ENCODE results near the gene GRIP1. TPM values are rescaled to one million over a fixed set of nuclear protein-coding genes. Genes with fewer than 3 reads are reported as not detected.

GRIP1 gene
- total RNA-seq, 2 experiments from 2014 or later, result 5.4 TPM

GRCh38 chr12:66441905-66442559, 236.8 kb downstream of the GRIP1 start:
- Mint-ChIP-seq H3K9me3 (no peaks in the 10 kb centered on the region), H3K4me3 (no peak overlapping the region), H3K36me3 (ENCODE audit: low read depth) (no peaks in the 10 kb centered on the region), H3K27me3 (no peaks in the 10 kb centered on the region), H3K27ac (no peak overlapping the region), H3K4me1 (ENCODE audit: low read depth) (no peaks in the 10 kb centered on the region)
- Histone ChIP-seq H3K4me1 (ENCODE audit: insufficient read depth, low read length) (no peaks in the 10 kb centered on the region), H3K27ac (ENCODE audit: low read depth in 1 of 2, low read length in 2 of 2) (no peak overlapping the region), H3K36me3 (ENCODE audit: insufficient read depth, low read length) (no peaks in the 10 kb centered on the region), H3K27me3 (ENCODE audit: control insufficient read depth in 1 of 2, insufficient read depth in 2 of 2, low read length in 2 of 2) (no peaks in the 10 kb centered on the region), H3K4me3 (ENCODE audit: low read length) (no peak overlapping the region), H3K9me3 (ENCODE audit: control insufficient read depth in 1 of 2, insufficient read depth in 1 of 2, low read length in 2 of 2) (no peaks in the 10 kb centered on the region)
- ATAC-seq (ENCODE audit: poor library complexity) (no peak), DNase-seq (no peak)
- TF ChIP-seq CTCF (IDR thresholded peaks at IDR 0.05), result no peak
- POLR2A ChIA-PET, result no interaction called here
- CTCF ChIA-PET, result no interaction called here
- intact Hi-C loops (cut with DNase I, micrococcal nuclease), result no loop called here

- no peak for DNase-seq
- ChIA-PET POLR2A (no interaction called here), CTCF (no interaction called here)
- H3K4me3 ChIP-seq (ENCODE audit: low read length), result no peak overlapping the region
- no peak for TF ChIP-seq CTCF (IDR thresholded peaks at IDR 0.05)
- no peak overlapping the region for H3K27ac ChIP-seq (ENCODE audit: low read depth in 1 of 2, low read length in 2 of 2)
- ATAC-seq (ENCODE audit: poor library complexity), result no peak
- Mint-ChIP-seq H3K4me3 (no peak overlapping the region), H3K9me3 (no peaks in the 10 kb centered on the region), H3K27ac (no peak overlapping the region), H3K27me3 (no peaks in the 10 kb centered on the region), H3K4me1 (ENCODE audit: low read depth) (no peaks in the 10 kb centered on the region), H3K36me3 (ENCODE audit: low read depth) (no peaks in the 10 kb centered on the region)
- H3K4me1 ChIP-seq (ENCODE audit: insufficient read depth, low read length), result no peaks in the 10 kb centered on the region
- intact Hi-C loops (cut with DNase I, micrococcal nuclease), result no loop called here
- no peaks in the 10 kb centered on the region for H3K27me3 ChIP-seq (ENCODE audit: control insufficient read depth in 1 of 2, insufficient read depth in 2 of 2, low read length in 2 of 2)
- no peaks in the 10 kb centered on the region for H3K9me3 ChIP-seq (ENCODE audit: control insufficient read depth in 1 of 2, insufficient read depth in 1 of 2, low read length in 2 of 2)
- no peaks in the 10 kb centered on the region for H3K36me3 ChIP-seq (ENCODE audit: insufficient read depth, low read length)
Observed at GRCh38 chr12:66438601-66439000, 240.3 kb downstream of the GRIP1 start.

DNA sequence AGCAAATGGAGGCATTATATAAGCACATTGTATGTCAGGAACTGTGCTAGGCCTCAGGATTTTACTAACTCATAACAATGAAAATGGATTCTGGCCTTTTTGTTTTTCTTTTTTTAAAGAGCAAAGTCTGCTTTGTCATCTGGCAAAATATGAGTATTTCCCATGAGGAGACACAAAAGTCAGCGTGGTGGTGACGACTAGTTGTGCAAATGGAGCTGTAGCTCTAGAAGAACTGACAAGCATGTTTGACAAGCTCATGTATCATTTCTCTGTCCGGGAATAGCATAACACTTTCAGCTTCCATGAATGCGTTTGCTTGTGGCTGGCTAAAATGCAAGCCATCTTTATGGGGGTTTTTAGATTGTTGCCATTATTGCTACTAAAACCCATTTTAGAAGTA, 248.8 kb downstream of the GRIP1 start:
- intact Hi-C loops (cut with DNase I, micrococcal nuclease), result no loop called here
- Histone ChIP-seq H3K36me3 (ENCODE audit: insufficient read depth, low read length) (no peaks in the 10 kb centered on the region), H3K9me3 (ENCODE audit: control insufficient read depth in 1 of 2, insufficient read depth in 1 of 2, low read length in 2 of 2) (peaks cover 0 to under 1% of the 10 kb centered on the region in 2 experiments), H3K4me3 (ENCODE audit: low read length) (no peak overlapping the region), H3K27ac (ENCODE audit: low read depth in 1 of 2, low read length in 2 of 2) (no peak overlapping the region), H3K4me1 (ENCODE audit: insufficient read depth, low read length) (no peaks in the 10 kb centered on the region), H3K27me3 (ENCODE audit: control insufficient read depth in 1 of 2, insufficient read depth in 2 of 2, low read length in 2 of 2) (peaks cover 0 to 2% of the 10 kb centered on the region in 2 experiments)
- H3K4me3 Mint-ChIP-seq, result no peak overlapping the region
- no peak for DNase-seq
- no peak for ATAC-seq (ENCODE audit: poor library complexity)
- H3K27ac Mint-ChIP-seq, result no peak overlapping the region
- H3K36me3 Mint-ChIP-seq (ENCODE audit: low read depth), result no peaks in the 10 kb centered on the region
- peaks cover 7% of the 10 kb centered on the region for H3K9me3 Mint-ChIP-seq
- POLR2A ChIA-PET, result no interaction called here
- TF ChIP-seq CTCF (IDR thresholded peaks at IDR 0.05), result no peak
- CTCF ChIA-PET, result interaction anchor here (0.6 kb wide), 1 partner anchor 1504 kb away, joined by 3 read pairs; no protein-coding TSS in a partner anchor
- no peaks in the 10 kb centered on the region for H3K27me3 Mint-ChIP-seq
- H3K4me1 Mint-ChIP-seq (ENCODE audit: low read depth), result no peaks in the 10 kb centered on the region

All from CD4-positive, alpha-beta T cell (primary cell).